Left lung (tissue), 10 donors: ENCODE results near the gene USP35. TPM values are rescaled to one million over a fixed set of nuclear protein-coding genes. Genes with fewer than 3 reads are reported as not detected.
A peak's percentile ranks its signal among the peaks of the same experiment; 100 is the strongest.
"Not testable (repeated sequence)": the region's sequence is repeated elsewhere in the genome, so short reads cannot be mapped to it uniquely, and the experiment has no call there.

Experiments
- ATAC-seq: fragments of 200-7000 bp; cut with Tn5 transposase; one replicate; pipeline ENCODE4 v1.9.1; 2020; ENCODE audit warnings: moderate library complexity
- DNase-seq, 4 donors: peaks; one replicate each; pipeline ENCODE4 v3.0.0-alpha.2; 2013 to 2020
- H3K27ac ChIP-seq, 2 donors: fragments of 200-600 bp; sonication (generic) in 1 of 2; one replicate each; pipeline versions ENCODE4 v1.5.0 to v1.8.0; 2020 to 2021
- H3K27me3 ChIP-seq, 2 donors: fragments of 200-600 bp; sonication (generic) in 1 of 2; one replicate each; pipeline versions ENCODE4 v1.5.0 to v1.8.0; 2020 to 2021
- H3K36me3 ChIP-seq, 2 donors: fragments of 200-600 bp; sonication (generic) in 1 of 2; one replicate each; pipeline versions ENCODE4 v1.5.0 to v1.8.0; 2020 to 2021
- H3K4me1 ChIP-seq, 2 donors: fragments of 200-600 bp; one replicate each; pipeline ENCODE4 v1.8.0; 2021
- H3K4me3 ChIP-seq, 2 donors: fragments of 200-600 bp; sonication (generic) in 1 of 2; one replicate each; pipeline versions ENCODE4 v1.5.0 to v1.8.0; 2020 to 2021; ENCODE audit warnings: mild to moderate bottlenecking in 1 of 2
- H3K9me3 ChIP-seq, 2 donors: fragments of 200-600 bp; sonication (generic) in 1 of 2; one replicate each; pipeline versions ENCODE4 v1.5.0 to v1.8.0; 2020 to 2021
- intact Hi-C, 2 donors: fragments of 100-400 bp; cut with DNase I; formaldehyde crosslinking; loops; one replicate each; pipeline versions ENCODE4 v1.11.2 to v1.14.2; 2022
- polyA plus RNA-seq, 6 donors: library from polyadenylated mRNA; unstranded; fragments of 120-200 nt; gene quantifications; one replicate each; pipeline ENCODE4 v1.2.1, GENCODE V29; 2013; ENCODE audit not compliant: insufficient read length in 6 of 6
- total RNA-seq, 2 donors: library from RNA; stranded (reverse); fragmentation: NEBNext Ultra II Directional; extraction: Animal tissue kit (Norgen Biotek cat#: 25700); gene quantifications; one replicate each; pipeline ENCODE4 v1.2.1, GENCODE V29; 2021
- TF ChIP-seq, protein P1 (sequence below), 2 donors: fragments of 200-600 bp; sonication (generic) in 1 of 2; IDR thresholded peaks; one replicate each; pipeline versions ENCODE4 v1.5.0 to v1.8.0; 2021; ENCODE audit warnings: antibody characterized with exemption in 2 of 2
- donor health status: DM: no; HTN: yes; CAD: no.
- donor health status: DM: no; HTN: no; CAD: no.

USP35 gene
- total and polyA plus RNA-seq, 8 donors: 5.8 to 8.2 (median 6.9) TPM

GRCh38 chr11:78227921-78228320 lies 39.2 kb downstream of the USP35 start:
- Histone ChIP-seq H3K36me3 (peaks cover 0 to 41% of the 10 kb centered on the region in 2 donors), H3K4me1 (peaks cover 0 to 26% of the 10 kb centered on the region in 2 donors), H3K4me3 (no peak overlapping the region), H3K9me3 (no peaks in the 10 kb centered on the region), H3K27me3 (no peaks in the 10 kb centered on the region), H3K27ac (no peak overlapping the region)
- TF ChIP-seq, protein P1, sequence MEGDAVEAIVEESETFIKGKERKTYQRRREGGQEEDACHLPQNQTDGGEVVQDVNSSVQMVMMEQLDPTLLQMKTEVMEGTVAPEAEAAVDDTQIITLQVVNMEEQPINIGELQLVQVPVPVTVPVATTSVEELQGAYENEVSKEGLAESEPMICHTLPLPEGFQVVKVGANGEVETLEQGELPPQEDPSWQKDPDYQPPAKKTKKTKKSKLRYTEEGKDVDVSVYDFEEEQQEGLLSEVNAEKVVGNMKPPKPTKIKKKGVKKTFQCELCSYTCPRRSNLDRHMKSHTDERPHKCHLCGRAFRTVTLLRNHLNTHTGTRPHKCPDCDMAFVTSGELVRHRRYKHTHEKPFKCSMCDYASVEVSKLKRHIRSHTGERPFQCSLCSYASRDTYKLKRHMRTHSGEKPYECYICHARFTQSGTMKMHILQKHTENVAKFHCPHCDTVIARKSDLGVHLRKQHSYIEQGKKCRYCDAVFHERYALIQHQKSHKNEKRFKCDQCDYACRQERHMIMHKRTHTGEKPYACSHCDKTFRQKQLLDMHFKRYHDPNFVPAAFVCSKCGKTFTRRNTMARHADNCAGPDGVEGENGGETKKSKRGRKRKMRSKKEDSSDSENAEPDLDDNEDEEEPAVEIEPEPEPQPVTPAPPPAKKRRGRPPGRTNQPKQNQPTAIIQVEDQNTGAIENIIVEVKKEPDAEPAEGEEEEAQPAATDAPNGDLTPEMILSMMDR (IDR thresholded peaks at IDR 0.05): no peak
- DNase-seq (no peak), ATAC-seq (no peak)
- intact Hi-C loops: loop anchor here in 1 of 2 donors (10.0 kb wide), 2 partner anchors 187 to 337 kb away; partner anchors contain the start of gene GAB2

- ATAC-seq (peak; percentile 88), DNase-seq (peak in 1 of 4 donors; percentile 62)
- intact Hi-C loops: loop anchor here in 1 of 2 donors (10.0 kb wide), 2 partner anchors 186 to 336 kb away; partner anchors contain the start of gene GAB2
- no peak overlapping the region for H3K4me3 ChIP-seq
- H3K9me3 ChIP-seq: no peaks in the 10 kb centered on the region
- peaks cover 0 to 26% of the 10 kb centered on the region in 2 donors for H3K4me1 ChIP-seq
- TF ChIP-seq, protein P1 (IDR thresholded peaks at IDR 0.05): peak; percentile 39 to 51
- no peaks in the 10 kb centered on the region for H3K27me3 ChIP-seq
- H3K27ac ChIP-seq: no peak overlapping the region
- H3K36me3 ChIP-seq: peaks cover 0 to 36% of the 10 kb centered on the region in 2 donors
Measured at GRCh38 chr11:78228467-78228866, 39.7 kb downstream of the USP35 start.

DNA sequence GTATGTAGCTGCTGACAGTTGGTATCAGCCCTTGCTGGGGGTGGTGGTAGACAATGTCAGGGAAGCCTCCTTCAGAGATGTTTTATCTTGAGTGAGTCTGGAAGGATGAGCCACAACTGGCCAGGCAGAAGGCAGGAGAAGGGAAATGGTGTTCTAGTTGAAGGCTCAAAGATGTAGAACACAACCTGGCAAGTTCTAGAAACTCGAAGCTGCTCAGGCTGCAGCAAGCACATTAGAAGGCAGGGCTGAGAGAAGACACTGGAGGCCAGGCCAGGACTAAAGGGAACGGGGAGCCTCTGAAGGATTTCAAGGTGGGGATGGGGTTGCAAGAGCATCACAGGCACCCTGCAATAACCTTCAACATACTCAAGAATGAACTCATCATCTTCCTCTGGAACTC lies 40.4 kb downstream of the USP35 start:
- TF ChIP-seq, protein P1 (IDR thresholded peaks at IDR 0.05): no peak
- ATAC-seq (no peak), DNase-seq (no peak)
- Histone ChIP-seq H3K36me3 (peaks cover 0 to 30% of the 10 kb centered on the region in 2 donors), H3K4me3 (no peak overlapping the region), H3K9me3 (no peaks in the 10 kb centered on the region), H3K4me1 (peaks cover 0 to 26% of the 10 kb centered on the region in 2 donors), H3K27me3 (no peaks in the 10 kb centered on the region), H3K27ac (peak overlapping the region in 1 of 2 donors; percentile 28)
- intact Hi-C loops: loop anchor here in 1 of 2 donors (10.0 kb wide), 2 partner anchors 186 to 336 kb away; partner anchors contain the start of gene GAB2

DNA sequence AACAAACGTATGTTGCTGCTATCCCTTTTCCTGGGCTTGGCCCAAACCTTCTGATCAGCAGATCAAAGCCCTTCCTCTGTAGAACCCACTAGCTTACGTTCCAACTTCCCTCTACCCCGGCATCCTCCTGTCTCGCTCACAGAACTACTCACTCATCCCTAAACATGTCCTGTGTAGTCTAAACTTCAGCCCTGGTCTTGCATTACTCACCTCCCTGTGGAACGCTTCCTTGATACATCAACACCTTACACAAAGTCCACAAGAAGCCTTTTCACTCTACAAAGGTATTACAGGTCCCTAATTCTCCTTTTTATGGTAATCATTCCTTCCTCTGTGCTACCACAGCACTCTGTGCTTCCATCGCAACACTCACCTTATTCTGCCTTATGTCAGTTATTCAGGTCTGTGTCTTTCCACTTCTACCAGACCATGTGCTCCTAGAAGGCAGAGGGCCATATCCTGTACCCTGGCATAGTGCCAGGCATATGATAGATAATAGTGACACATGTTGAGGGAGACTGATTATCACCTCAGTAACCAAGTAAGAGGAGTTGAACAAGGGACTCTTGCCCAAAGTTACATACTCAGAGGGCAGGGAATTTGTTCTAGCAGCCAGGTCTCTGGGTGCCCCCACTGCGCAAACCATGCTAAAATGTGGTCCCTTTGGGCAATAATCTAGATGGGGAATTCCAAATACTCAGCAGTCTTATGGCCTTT lies 41.6 kb downstream of the USP35 start:
- Histone ChIP-seq H3K4me1 (peaks cover 0 to 26% of the 10 kb centered on the region in 2 donors), H3K27ac (peak overlapping the region in 1 of 2 donors; percentile 33), H3K36me3 (peaks cover 0 to 18% of the 10 kb centered on the region in 2 donors), H3K9me3 (no peaks in the 10 kb centered on the region), H3K4me3 (no peak overlapping the region), H3K27me3 (no peaks in the 10 kb centered on the region)
- intact Hi-C loops: no loop called here
- ATAC-seq (no peak), DNase-seq (no peak)
- TF ChIP-seq, protein P1 (IDR thresholded peaks at IDR 0.05): no peak

GRCh38 chr11:78231962-78232501 lies 43.3 kb downstream of the USP35 start:
- H3K9me3 ChIP-seq: no peaks in the 10 kb centered on the region
- peaks cover 0 to 26% of the 10 kb centered on the region in 2 donors for H3K4me1 ChIP-seq
- intact Hi-C loops: no loop called here
- peaks cover 0 to under 1% of the 10 kb centered on the region in 2 donors for H3K36me3 ChIP-seq
- TF ChIP-seq, protein P1 (IDR thresholded peaks at IDR 0.05): no peak
- ATAC-seq (no peak), DNase-seq (peak in 1 of 4 donors; percentile 54)
- no peaks in the 10 kb centered on the region for H3K27me3 ChIP-seq
- H3K4me3 ChIP-seq: no peak overlapping the region
- H3K27ac ChIP-seq: no peak overlapping the region

- H3K27me3 ChIP-seq, H3K9me3 ChIP-seq, H3K27ac ChIP-seq, H3K4me3 ChIP-seq, DNase-seq, ATAC-seq, intact Hi-C loops, H3K36me3 ChIP-seq: not testable (repeated sequence)
- peaks cover 0 to 26% of the 10 kb centered on the region in 2 donors for H3K4me1 ChIP-seq
Measured at GRCh38 chr11:78233046-78233445, 44.3 kb downstream of the USP35 start.
